Lung (tissue), 12 donors: ENCODE data around the gene POC5. TPM values are rescaled to one million over a fixed set of nuclear protein-coding genes. Genes with fewer than 3 reads are reported as not detected.

Experiments
- ATAC-seq: fragments of 200-7000 bp; cut with Tn5 transposase; one replicate; pipeline ENCODE4 v1.9.1; 2020; ENCODE audit warnings: moderate number of reproducible peaks; ENCODE audit not compliant: insufficient read depth, low FRiP score
- DNase-seq, 3 donors: peaks; one replicate each; pipeline ENCODE4 v3.0.0-alpha.2; 2013 to 2017
- H3K27ac ChIP-seq, 2 donors: one replicate each; pipeline ENCODE4 v1.5.1; 2013; ENCODE audit warnings: mild to moderate bottlenecking in 2 of 2, moderate library complexity in 2 of 2, control low read depth in 1 of 2, inconsistent platforms in 1 of 2, low read depth in 1 of 2, low read length in 1 of 2
- H3K27me3 ChIP-seq, 3 donors: one replicate each; pipeline ENCODE4 v1.5.1; 2013; ENCODE audit warnings: low read length in 2 of 3; ENCODE audit not compliant: control insufficient read depth in 3 of 3, insufficient read depth in 3 of 3
- H3K36me3 ChIP-seq, 4 donors: one replicate each; pipeline ENCODE4 v1.5.1; 2013; ENCODE audit warnings: low read length in 4 of 4, mild to moderate bottlenecking in 1 of 4, moderate library complexity in 1 of 4; ENCODE audit not compliant: control insufficient read depth in 4 of 4, insufficient read depth in 4 of 4
- H3K4me1 ChIP-seq, 5 donors: one replicate each; pipeline ENCODE4 v1.5.1; 2013; ENCODE audit warnings: low read length in 5 of 5, mild to moderate bottlenecking in 2 of 5, moderate library complexity in 1 of 5; ENCODE audit not compliant: control insufficient read depth in 5 of 5, insufficient read depth in 5 of 5
- H3K4me3 ChIP-seq: one replicate; pipeline ENCODE4 v1.5.1; 2013; ENCODE audit warnings: mild to moderate bottlenecking, control low read depth, moderate library complexity
- H3K9ac ChIP-seq, 2 donors: one replicate each; pipeline ENCODE4 v1.5.1; 2013; ENCODE audit warnings: low read length in 2 of 2, control low read depth in 1 of 2; ENCODE audit not compliant: insufficient read depth in 1 of 2
- H3K9me3 ChIP-seq, 4 donors: one replicate each; pipeline ENCODE4 v1.5.1; 2013; ENCODE audit warnings: low read length in 3 of 4, mild to moderate bottlenecking in 1 of 4, moderate library complexity in 1 of 4; ENCODE audit not compliant: control insufficient read depth in 4 of 4, insufficient read depth in 3 of 4
- WGBS, 2 donors: extraction: QIAGEN DNeasy Blood & Tissue Kit; methylation state at CpG; one replicate each; pipeline ENCODE4 v1.1.7; 2013; 5-methylcytosine and 5-hydroxymethylcytosine counted together
- polyA plus RNA-seq, 2 donors: library from polyadenylated mRNA; stranded (reverse); fragments of 200-250 nt; gene quantifications; one replicate each; pipeline ENCODE4 v1.2.1, GENCODE V29; 2013
- total RNA-seq, 2 donors: library from RNA; depleted of rRNA in 1 of 2; stranded (reverse); fragments of >200 nt in 1 of 2; gene quantifications; one replicate each; pipeline ENCODE4 v1.2.1, GENCODE V29; 2014 to 2021
- TF ChIP-seq, protein P1 (sequence below): IDR thresholded peaks from 2 replicates; pipeline ENCODE4 v1.5.1; 2012; ENCODE audit warnings: mild to moderate bottlenecking; ENCODE audit errors: control extremely low read depth, extremely low read depth
- donor health status: control.
- donor health status: control.
- donor health status: Bipolar disorder and iron deficiency.
- donor health status: healthy.
- donor health status: DM: yes; HTN: yes; CAD: no.

Gene POC5
- total and polyA plus RNA-seq, 4 donors: 7.7 to 18.0 (median 11.0) TPM

DNA sequence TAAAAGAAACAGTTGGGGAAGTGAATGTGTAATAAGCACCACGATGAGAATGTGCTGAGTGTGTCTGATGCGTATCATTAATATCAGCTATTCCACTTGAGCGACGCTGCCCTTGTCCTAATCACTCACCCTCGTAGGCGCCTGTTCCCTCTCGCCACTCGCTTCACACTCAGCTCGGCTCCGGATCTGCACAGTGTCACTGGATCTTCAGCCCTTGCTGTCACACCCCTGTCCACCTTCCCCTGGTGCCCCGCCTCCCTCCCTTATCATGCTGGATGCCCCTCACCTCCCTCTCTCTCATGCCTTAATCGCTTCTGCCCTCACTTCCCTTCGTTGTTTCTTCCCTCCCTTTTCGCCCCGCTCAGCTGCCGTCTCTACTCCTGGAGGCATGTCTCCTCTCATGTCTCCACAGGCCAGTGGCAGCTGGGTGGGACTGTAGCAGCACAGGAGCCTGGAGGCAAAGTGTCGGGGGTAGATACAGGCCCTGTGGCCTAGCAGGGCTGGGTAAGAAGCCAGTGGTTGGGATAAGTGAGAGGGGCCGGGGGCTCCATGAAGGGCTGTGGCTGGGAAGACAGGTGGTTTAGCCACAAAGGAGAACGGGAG is 62.4 kb downstream of the POC5 start:
- TF ChIP-seq, protein P1, sequence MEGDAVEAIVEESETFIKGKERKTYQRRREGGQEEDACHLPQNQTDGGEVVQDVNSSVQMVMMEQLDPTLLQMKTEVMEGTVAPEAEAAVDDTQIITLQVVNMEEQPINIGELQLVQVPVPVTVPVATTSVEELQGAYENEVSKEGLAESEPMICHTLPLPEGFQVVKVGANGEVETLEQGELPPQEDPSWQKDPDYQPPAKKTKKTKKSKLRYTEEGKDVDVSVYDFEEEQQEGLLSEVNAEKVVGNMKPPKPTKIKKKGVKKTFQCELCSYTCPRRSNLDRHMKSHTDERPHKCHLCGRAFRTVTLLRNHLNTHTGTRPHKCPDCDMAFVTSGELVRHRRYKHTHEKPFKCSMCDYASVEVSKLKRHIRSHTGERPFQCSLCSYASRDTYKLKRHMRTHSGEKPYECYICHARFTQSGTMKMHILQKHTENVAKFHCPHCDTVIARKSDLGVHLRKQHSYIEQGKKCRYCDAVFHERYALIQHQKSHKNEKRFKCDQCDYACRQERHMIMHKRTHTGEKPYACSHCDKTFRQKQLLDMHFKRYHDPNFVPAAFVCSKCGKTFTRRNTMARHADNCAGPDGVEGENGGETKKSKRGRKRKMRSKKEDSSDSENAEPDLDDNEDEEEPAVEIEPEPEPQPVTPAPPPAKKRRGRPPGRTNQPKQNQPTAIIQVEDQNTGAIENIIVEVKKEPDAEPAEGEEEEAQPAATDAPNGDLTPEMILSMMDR: no peak
- ATAC-seq (no peak), DNase-seq (no peak)
- 87 to 88% methylated on average over 19 of the region's 19 CpGs for WGBS, 2 donors
- H3K9me3 ChIP-seq: no peaks in the 10 kb centered on the region
- no peak overlapping the region for H3K4me3 ChIP-seq
- no peaks in the 10 kb centered on the region for H3K36me3 ChIP-seq
- no peak overlapping the region for H3K27ac ChIP-seq
- H3K9ac ChIP-seq: no peak overlapping the region
- peaks cover 0 to 13% (median 3%) of the 10 kb centered on the region in 5 donors for H3K4me1 ChIP-seq
- peaks cover 0 to 3% (median 0%) of the 10 kb centered on the region in 3 donors for H3K27me3 ChIP-seq

DNA sequence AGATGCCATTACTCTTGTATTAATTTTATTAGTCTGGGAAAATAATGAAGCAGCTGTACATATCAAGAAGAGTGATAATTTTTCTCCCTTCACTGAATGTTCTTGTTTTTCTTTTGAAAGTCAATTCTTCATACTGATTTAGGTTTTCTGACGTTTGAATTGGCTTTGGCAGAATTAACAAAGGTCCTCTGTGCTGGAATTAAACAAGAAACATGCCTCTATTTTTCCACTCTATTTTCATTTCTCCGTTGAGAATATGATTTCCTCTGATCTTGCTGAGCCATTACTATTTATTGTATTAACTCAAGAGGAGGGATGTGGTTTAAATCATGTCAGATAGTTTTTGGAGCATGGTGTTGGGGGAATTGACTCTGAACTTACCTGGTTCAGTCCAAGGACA is 63.7 kb downstream of the POC5 start:
- peaks cover 0 to 13% (median 3%) of the 10 kb centered on the region in 5 donors for H3K4me1 ChIP-seq
- ATAC-seq (no peak), DNase-seq (no peak)
- no peaks in the 10 kb centered on the region for H3K36me3 ChIP-seq
- no peak overlapping the region for H3K9ac ChIP-seq
- 56 to 76% methylated on average over 2 of the region's 2 CpGs for WGBS, 2 donors
- H3K27ac ChIP-seq: no peak overlapping the region
- H3K9me3 ChIP-seq: no peaks in the 10 kb centered on the region
- peaks cover 0 to 3% (median 0%) of the 10 kb centered on the region in 3 donors for H3K27me3 ChIP-seq
- TF ChIP-seq, protein P1: no peak
- no peak overlapping the region for H3K4me3 ChIP-seq

DNA sequence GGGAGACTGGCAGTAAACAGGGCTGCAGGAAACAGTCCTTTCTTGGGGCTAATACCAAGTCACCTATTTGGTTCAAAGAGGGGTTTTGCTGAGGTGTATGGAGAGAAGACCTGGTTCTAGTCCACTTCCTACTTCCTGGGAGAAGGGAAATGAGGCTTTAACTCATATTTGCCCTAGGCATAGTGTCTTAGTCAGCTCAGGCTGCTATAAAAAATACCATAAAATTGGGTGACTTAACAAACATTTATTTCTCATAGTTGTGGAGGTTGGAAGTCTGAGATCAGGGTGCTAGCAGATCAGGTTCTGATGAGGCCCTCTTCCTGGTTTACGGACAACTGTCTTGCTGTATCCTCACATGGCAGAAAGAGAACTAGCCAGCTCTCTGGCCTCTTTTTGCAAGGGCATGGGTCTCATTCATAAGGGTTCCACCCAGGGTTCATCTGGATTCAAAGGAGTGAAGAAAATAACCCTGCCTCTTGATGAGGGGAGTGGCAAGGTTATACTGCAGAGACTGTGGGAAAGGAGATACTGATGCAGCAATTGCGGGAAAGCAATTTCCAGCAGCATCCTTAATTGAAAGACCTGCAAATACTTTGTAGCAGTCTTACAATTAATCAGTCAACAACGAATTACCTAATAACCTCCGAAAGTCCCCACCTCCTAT is 65.5 kb downstream of the POC5 start:
- DNase-seq: no peak

More for the DNA sequence above, 65.5 kb downstream of the POC5 start:
- no peak for ATAC-seq
- Histone ChIP-seq H3K9me3 (no peaks in the 10 kb centered on the region), H3K4me1 (peaks cover 0 to 10% (median 3%) of the 10 kb centered on the region in 5 donors), H3K4me3 (no peak overlapping the region), H3K36me3 (no peaks in the 10 kb centered on the region), H3K27me3 (peaks cover 0 to 3% (median 0%) of the 10 kb centered on the region in 3 donors), H3K27ac (no peak overlapping the region), H3K9ac (no peak overlapping the region)
- TF ChIP-seq, protein P1: no peak
- WGBS, 2 donors: 91 to 92% methylated on average over 4 of the region's 4 CpGs
